HUES6 (cell line): ENCODE data around the gene ST8SIA2.

Experiments used
- H3K27ac ChIP-seq: 2 replicates; pipeline ENCODE4 v1.7.0; 2013; ENCODE audit warnings: low read depth, mild to moderate bottlenecking, low read length, inconsistent platforms
- H3K27me3 ChIP-seq: 2 replicates; pipeline ENCODE4 v1.6.1; 2013; ENCODE audit warnings: low read length; ENCODE audit not compliant: control insufficient read depth, insufficient read depth
- H3K36me3 ChIP-seq: 2 replicates; pipeline ENCODE4 v1.6.1; 2013; ENCODE audit warnings: low read length; ENCODE audit not compliant: control insufficient read depth, insufficient read depth
- H3K4me1 ChIP-seq: 2 replicates; pipeline ENCODE4 v1.6.1; 2013; ENCODE audit warnings: low read length; ENCODE audit not compliant: control insufficient read depth, insufficient read depth
- H3K4me3 ChIP-seq: 2 replicates; pipeline ENCODE4 v1.5.1; 2013; ENCODE audit warnings: low read depth, low read length
- H3K9ac ChIP-seq: one replicate; pipeline ENCODE4 v1.6.1; 2013; ENCODE audit warnings: mild to moderate bottlenecking, low read length
- H3K9me3 ChIP-seq: 2 replicates; pipeline ENCODE4 v1.6.1; 2013; ENCODE audit warnings: low read depth, low read length; ENCODE audit not compliant: control insufficient read depth, insufficient read depth

Gene ST8SIA2

GRCh38 chr15:92443381-92443780, 49.7 kb downstream of the ST8SIA2 start:
- Histone ChIP-seq H3K36me3 (peaks cover 33% of the 10 kb centered on the region; the same call in 1 of the 2 replicates), H3K27me3 (no peaks in the 10 kb centered on the region), H3K27ac (no peak overlapping the region), H3K4me3 (no peak overlapping the region), H3K4me1 (no peaks in the 10 kb centered on the region), H3K9ac (no peak overlapping the region), H3K9me3 (no peaks in the 10 kb centered on the region)

- Histone ChIP-seq H3K36me3 (peaks cover 27% of the 10 kb centered on the region; the same call in 1 of the 2 replicates), H3K4me3 (no peak overlapping the region), H3K27me3 (no peaks in the 10 kb centered on the region), H3K9ac (no peak overlapping the region), H3K4me1 (no peaks in the 10 kb centered on the region), H3K9me3 (no peaks in the 10 kb centered on the region), H3K27ac (no peak overlapping the region)
Measured at GRCh38 chr15:92444631-92445030, 51.0 kb downstream of the ST8SIA2 start.

DNA sequence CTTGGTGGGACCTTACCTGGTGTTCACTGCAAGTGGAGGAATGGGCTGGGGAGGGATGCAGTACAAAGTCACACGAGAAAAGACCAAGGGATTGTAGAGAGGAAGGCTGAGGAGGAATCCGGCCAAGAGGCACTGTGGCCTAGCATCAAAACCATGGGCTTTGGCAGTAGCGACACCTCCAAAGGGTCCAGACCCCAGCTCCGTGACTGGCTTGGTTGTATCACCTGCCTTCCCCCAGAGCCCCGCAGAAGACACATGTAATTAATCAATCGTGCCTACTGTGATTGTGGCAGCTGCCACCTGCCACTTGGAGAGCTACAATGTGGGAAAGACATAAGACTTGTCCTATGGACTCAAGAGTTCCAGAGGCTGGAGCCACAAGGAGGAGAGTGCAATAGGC, 54.7 kb downstream of the ST8SIA2 start:
- Histone ChIP-seq H3K4me3 (no peak overlapping the region), H3K36me3 (peaks cover 33% of the 10 kb centered on the region; the same call in 1 of the 2 replicates)

DNA sequence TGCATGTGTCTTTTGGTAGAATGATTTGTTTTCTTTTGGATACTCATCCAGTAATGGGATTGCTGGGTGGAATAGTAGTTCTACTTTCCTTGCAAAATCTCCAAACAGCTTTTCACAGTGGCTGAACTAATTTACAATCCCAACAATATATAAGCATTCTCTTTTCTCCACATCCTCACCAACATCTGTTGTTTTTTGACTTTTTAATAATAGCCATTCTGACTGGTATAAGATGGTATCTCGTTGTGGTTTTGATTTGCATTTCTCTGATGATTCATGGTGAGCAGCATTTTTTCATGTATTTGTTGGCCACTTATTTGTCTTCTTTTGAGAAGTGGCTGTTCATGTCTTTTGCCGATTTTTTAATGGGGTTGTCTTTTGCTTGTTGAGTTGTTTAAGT, 55.8 kb downstream of the ST8SIA2 start:
- H3K27ac ChIP-seq: no peak overlapping the region
- no peaks in the 10 kb centered on the region for H3K4me1 ChIP-seq
- H3K9ac ChIP-seq: no peak overlapping the region
- no peak overlapping the region for H3K4me3 ChIP-seq
- no peaks in the 10 kb centered on the region for H3K27me3 ChIP-seq
- peaks cover 30% of the 10 kb centered on the region; the same call in 1 of the 2 replicates for H3K36me3 ChIP-seq
- no peaks in the 10 kb centered on the region for H3K9me3 ChIP-seq

More for the DNA sequence above, 54.7 kb downstream of the ST8SIA2 start:
- Histone ChIP-seq H3K9ac (no peak overlapping the region), H3K27ac (no peak overlapping the region), H3K27me3 (no peaks in the 10 kb centered on the region), H3K9me3 (no peaks in the 10 kb centered on the region), H3K4me1 (no peaks in the 10 kb centered on the region)

- H3K9me3 ChIP-seq: no peaks in the 10 kb centered on the region
- H3K27me3 ChIP-seq: no peaks in the 10 kb centered on the region
- H3K9ac ChIP-seq: no peak overlapping the region
- no peaks in the 10 kb centered on the region for H3K4me1 ChIP-seq
- no peak overlapping the region for H3K27ac ChIP-seq
- no peak overlapping the region for H3K4me3 ChIP-seq
- peaks cover 22% of the 10 kb centered on the region; the same call in 1 of the 2 replicates for H3K36me3 ChIP-seq
Measured at GRCh38 chr15:92451225-92451825, 57.6 kb downstream of the ST8SIA2 start.

GRCh38 chr15:92452143-92452542, 58.5 kb downstream of the ST8SIA2 start:
- no peak overlapping the region for H3K27ac ChIP-seq
- H3K4me1 ChIP-seq: no peaks in the 10 kb centered on the region
- H3K4me3 ChIP-seq: no peak overlapping the region
- H3K27me3 ChIP-seq: no peaks in the 10 kb centered on the region
- H3K9me3 ChIP-seq: no peaks in the 10 kb centered on the region
- H3K9ac ChIP-seq: no peak overlapping the region
- H3K36me3 ChIP-seq: peaks cover 21% of the 10 kb centered on the region; the same call in 1 of the 2 replicates

- Histone ChIP-seq H3K9me3 (no peaks in the 10 kb centered on the region), H3K9ac (no peak overlapping the region), H3K4me3 (no peak overlapping the region), H3K36me3 (peaks cover 10% of the 10 kb centered on the region; the same call in 1 of the 2 replicates), H3K4me1 (no peaks in the 10 kb centered on the region), H3K27ac (no peak overlapping the region), H3K27me3 (no peaks in the 10 kb centered on the region)
Measured at GRCh38 chr15:92453607-92454006, 59.9 kb downstream of the ST8SIA2 start.

- H3K27ac ChIP-seq: no peak overlapping the region
- H3K4me1 ChIP-seq: no peaks in the 10 kb centered on the region
- peaks cover 10% of the 10 kb centered on the region; the same call in 1 of the 2 replicates for H3K36me3 ChIP-seq
- H3K9me3 ChIP-seq: no peaks in the 10 kb centered on the region
- no peak overlapping the region for H3K4me3 ChIP-seq
- no peak overlapping the region for H3K9ac ChIP-seq
- no peaks in the 10 kb centered on the region for H3K27me3 ChIP-seq
Measured at GRCh38 chr15:92454555-92455105, 60.9 kb downstream of the ST8SIA2 start.

GRCh38 chr15:92455271-92455670, 61.6 kb downstream of the ST8SIA2 start:
- Histone ChIP-seq H3K36me3 (peaks cover 5% of the 10 kb centered on the region; the same call in 1 of the 2 replicates), H3K4me3 (no peak overlapping the region), H3K27ac (no peak overlapping the region), H3K4me1 (no peaks in the 10 kb centered on the region), H3K9ac (no peak overlapping the region), H3K9me3 (no peaks in the 10 kb centered on the region), H3K27me3 (no peaks in the 10 kb centered on the region)

- no peaks in the 10 kb centered on the region for H3K36me3 ChIP-seq
- H3K27ac ChIP-seq: no peak overlapping the region
- no peaks in the 10 kb centered on the region for H3K27me3 ChIP-seq
- H3K9me3 ChIP-seq: no peaks in the 10 kb centered on the region
- H3K4me1 ChIP-seq: no peaks in the 10 kb centered on the region
- H3K4me3 ChIP-seq: no peak overlapping the region
- no peak overlapping the region for H3K9ac ChIP-seq
Measured at GRCh38 chr15:92457471-92458041, 63.9 kb downstream of the ST8SIA2 start.

- no peaks in the 10 kb centered on the region for H3K4me1 ChIP-seq
- H3K9ac ChIP-seq: no peak overlapping the region
- H3K36me3 ChIP-seq: peaks cover 5% of the 10 kb centered on the region; the same call in 1 of the 2 replicates
- no peak overlapping the region for H3K4me3 ChIP-seq
- no peaks in the 10 kb centered on the region for H3K27me3 ChIP-seq
- H3K9me3 ChIP-seq: no peaks in the 10 kb centered on the region
- H3K27ac ChIP-seq: no peak overlapping the region
Measured at GRCh38 chr15:92460023-92460422, 66.3 kb downstream of the ST8SIA2 start.
